Mucosa of rectum (tissue), 2 donors: Measurements from ENCODE around the gene REG1A.

Experiments used
- H3K27ac ChIP-seq, 2 donors: one replicate each; pipeline ENCODE4 v1.7.0; 2013; ENCODE audit warnings: inconsistent platforms in 2 of 2, low read depth in 2 of 2, low read length in 2 of 2
- H3K27me3 ChIP-seq, 2 donors: one replicate each; pipeline ENCODE4 v1.7.0; 2013; ENCODE audit warnings: low read length in 2 of 2; ENCODE audit not compliant: control insufficient read depth in 2 of 2, insufficient read depth in 2 of 2
- H3K36me3 ChIP-seq, 2 donors: one replicate each; pipeline ENCODE4 v1.7.0; 2013; ENCODE audit warnings: low read length in 2 of 2; ENCODE audit not compliant: control insufficient read depth in 2 of 2, insufficient read depth in 2 of 2
- H3K4me1 ChIP-seq, 2 donors: one replicate each; pipeline ENCODE4 v1.7.0; 2013; ENCODE audit warnings: low read length in 2 of 2, mild to moderate bottlenecking in 1 of 2; ENCODE audit not compliant: control insufficient read depth in 2 of 2, insufficient read depth in 2 of 2
- H3K4me3 ChIP-seq, 2 donors: one replicate each; pipeline ENCODE4 v1.7.0; 2013; ENCODE audit warnings: low read length in 2 of 2
- H3K9ac ChIP-seq, 2 donors: one replicate each; pipeline ENCODE4 v1.7.0; 2013; ENCODE audit warnings: low read length in 2 of 2, low read depth in 1 of 2, mild to moderate bottlenecking in 1 of 2
- H3K9me3 ChIP-seq, 2 donors: one replicate each; pipeline ENCODE4 v1.7.0; 2013; ENCODE audit warnings: low read length in 2 of 2; ENCODE audit not compliant: control insufficient read depth in 2 of 2
- donor health status: healthy.
- donor health status: Normal muscosa, but diverticular disease.

Gene REG1A

GRCh38 chr2:79099140-79099686, 21.1 kb upstream of the REG1A start:
- Histone ChIP-seq H3K9ac (no peak overlapping the region), H3K4me1 (no peaks in the 10 kb centered on the region), H3K27me3 (peaks cover 10 to 18% of the 10 kb centered on the region in 2 donors), H3K27ac (no peak overlapping the region), H3K36me3 (no peaks in the 10 kb centered on the region), H3K4me3 (no peak overlapping the region), H3K9me3 (peaks cover 0 to 3% of the 10 kb centered on the region in 2 donors)

GRCh38 chr2:79100285-79100684, 20.0 kb upstream of the REG1A start:
- Histone ChIP-seq H3K4me1 (no peaks in the 10 kb centered on the region), H3K27ac (no peak overlapping the region), H3K9ac (no peak overlapping the region), H3K9me3 (peaks cover 0 to 3% of the 10 kb centered on the region in 2 donors), H3K27me3 (peaks cover 7 to 14% of the 10 kb centered on the region in 2 donors), H3K4me3 (no peak overlapping the region), H3K36me3 (no peaks in the 10 kb centered on the region)

GRCh38 chr2:79101024-79101423, 19.3 kb upstream of the REG1A start:
- H3K27ac ChIP-seq, result no peak overlapping the region
- H3K9me3 ChIP-seq, result peaks cover 0 to 3% of the 10 kb centered on the region in 2 donors
- H3K4me1 ChIP-seq, result no peaks in the 10 kb centered on the region
- H3K9ac ChIP-seq, result no peak overlapping the region
- no peak overlapping the region for H3K4me3 ChIP-seq
- H3K36me3 ChIP-seq, result no peaks in the 10 kb centered on the region
- H3K27me3 ChIP-seq, result peaks cover 3 to 7% of the 10 kb centered on the region in 2 donors

- H3K4me1 ChIP-seq, result no peaks in the 10 kb centered on the region
- H3K9me3 ChIP-seq, result peaks cover 0 to 3% of the 10 kb centered on the region in 2 donors
- H3K9ac ChIP-seq, result no peak overlapping the region
- H3K27me3 ChIP-seq, result peaks cover 3 to 5% of the 10 kb centered on the region in 2 donors
- no peaks in the 10 kb centered on the region for H3K36me3 ChIP-seq
- no peak overlapping the region for H3K27ac ChIP-seq
- H3K4me3 ChIP-seq, result no peak overlapping the region
These were observed 17.1 kb upstream of the REG1A start for GRCh38 chr2:79103214-79103613.

- no peak overlapping the region for H3K27ac ChIP-seq
- peaks cover 0 to 3% of the 10 kb centered on the region in 2 donors for H3K9me3 ChIP-seq
- H3K4me1 ChIP-seq, result no peaks in the 10 kb centered on the region
- H3K9ac ChIP-seq, result no peak overlapping the region
- H3K27me3 ChIP-seq, result peaks cover 0 to 5% of the 10 kb centered on the region in 2 donors
- H3K4me3 ChIP-seq, result no peak overlapping the region
- no peaks in the 10 kb centered on the region for H3K36me3 ChIP-seq
These were observed 15.0 kb upstream of the REG1A start for GRCh38 chr2:79105259-79105658.

GRCh38 chr2:79112269-79112668, 8.0 kb upstream of the REG1A start:
- H3K4me3 ChIP-seq, result no peak overlapping the region
- H3K4me1 ChIP-seq, result no peaks in the 10 kb centered on the region
- H3K9ac ChIP-seq, result no peak overlapping the region
- no peak overlapping the region for H3K27ac ChIP-seq
- H3K27me3 ChIP-seq, result peaks cover 11 to 14% of the 10 kb centered on the region in 2 donors
- no peaks in the 10 kb centered on the region for H3K9me3 ChIP-seq
- no peaks in the 10 kb centered on the region for H3K36me3 ChIP-seq

- Histone ChIP-seq H3K27me3 (peaks cover 11 to 14% of the 10 kb centered on the region in 2 donors), H3K4me1 (no peaks in the 10 kb centered on the region), H3K9ac (no peak overlapping the region), H3K36me3 (no peaks in the 10 kb centered on the region), H3K9me3 (no peaks in the 10 kb centered on the region), H3K27ac (no peak overlapping the region), H3K4me3 (no peak overlapping the region)
These were observed 5.3 kb upstream of the REG1A start for GRCh38 chr2:79114797-79115494.

GRCh38 chr2:79116997-79117928, 3.0 kb upstream of the REG1A start:
- H3K9ac ChIP-seq, result no peak overlapping the region
- no peak overlapping the region for H3K4me3 ChIP-seq
- no peaks in the 10 kb centered on the region for H3K36me3 ChIP-seq
- no peaks in the 10 kb centered on the region for H3K9me3 ChIP-seq
- no peak overlapping the region for H3K27ac ChIP-seq
- peaks cover 15 to 19% of the 10 kb centered on the region in 2 donors for H3K27me3 ChIP-seq
- H3K4me1 ChIP-seq, result no peaks in the 10 kb centered on the region

- no peaks in the 10 kb centered on the region for H3K36me3 ChIP-seq
- H3K27ac ChIP-seq, result no peak overlapping the region
- peaks cover 4 to 23% of the 10 kb centered on the region in 2 donors for H3K27me3 ChIP-seq
- H3K9ac ChIP-seq, result no peak overlapping the region
- no peaks in the 10 kb centered on the region for H3K9me3 ChIP-seq
- H3K4me3 ChIP-seq, result no peak overlapping the region
- no peaks in the 10 kb centered on the region for H3K4me1 ChIP-seq
These were observed 2.4 kb downstream of the REG1A start for GRCh38 chr2:79122676-79123075.
